ENCODE results near the gene HOXB2.

HOXB2 gene

DNA sequence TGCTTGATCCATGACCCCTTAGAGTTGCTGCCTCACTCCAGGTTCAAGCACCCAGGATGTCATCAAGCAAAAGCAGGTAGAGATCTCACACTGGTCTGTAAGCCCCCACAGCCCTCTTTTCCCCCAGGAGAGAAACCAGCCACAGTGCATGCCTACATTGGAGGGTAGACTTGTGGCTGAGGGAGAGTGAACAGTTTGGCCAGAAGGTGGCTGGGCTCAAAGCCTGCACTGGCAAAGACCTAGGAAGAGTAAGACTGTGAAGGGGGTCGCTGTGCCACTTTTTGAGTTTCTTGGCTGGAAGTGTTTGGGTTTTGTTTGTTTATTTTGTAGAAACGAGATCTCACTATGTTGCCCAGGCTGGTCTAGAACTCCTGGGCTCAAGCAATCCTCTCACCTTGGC is 42.6 kb downstream of the HOXB2 start:
- H3K79me2 ChIP-seq (ENCODE audit: insufficient read depth, low read length): no peaks in the 10 kb centered on the region
- H3K9ac ChIP-seq (ENCODE audit: low read depth, low read length, poor library complexity, severe bottlenecking): no peak overlapping the region
- H4K20me1 ChIP-seq (ENCODE audit: insufficient read depth, low read length, poor library complexity, severe bottlenecking): no peaks in the 10 kb centered on the region
- no peaks in the 10 kb centered on the region for H3K27me3 ChIP-seq (ENCODE audit: insufficient read depth, low read length, poor library complexity, severe bottlenecking)
- H3K36me3 ChIP-seq (ENCODE audit: insufficient read depth, low read length): no peaks in the 10 kb centered on the region
- H3K9me3 ChIP-seq (ENCODE audit: insufficient read depth, low read depth, low read length): no peaks in the 10 kb centered on the region
- no peak overlapping the region for H3K4me3 ChIP-seq (ENCODE audit: low read length, poor library complexity, severe bottlenecking)
- peaks cover 23% of the 10 kb centered on the region for H3K4me1 ChIP-seq (ENCODE audit: insufficient read depth, low read length, poor library complexity, severe bottlenecking)
- TF ChIP-seq EZH2phosphoT487 (IDR thresholded peaks at IDR 0.05; ENCODE audit: borderline replicate concordance): no peak
- TF ChIP-seq, protein P1, sequence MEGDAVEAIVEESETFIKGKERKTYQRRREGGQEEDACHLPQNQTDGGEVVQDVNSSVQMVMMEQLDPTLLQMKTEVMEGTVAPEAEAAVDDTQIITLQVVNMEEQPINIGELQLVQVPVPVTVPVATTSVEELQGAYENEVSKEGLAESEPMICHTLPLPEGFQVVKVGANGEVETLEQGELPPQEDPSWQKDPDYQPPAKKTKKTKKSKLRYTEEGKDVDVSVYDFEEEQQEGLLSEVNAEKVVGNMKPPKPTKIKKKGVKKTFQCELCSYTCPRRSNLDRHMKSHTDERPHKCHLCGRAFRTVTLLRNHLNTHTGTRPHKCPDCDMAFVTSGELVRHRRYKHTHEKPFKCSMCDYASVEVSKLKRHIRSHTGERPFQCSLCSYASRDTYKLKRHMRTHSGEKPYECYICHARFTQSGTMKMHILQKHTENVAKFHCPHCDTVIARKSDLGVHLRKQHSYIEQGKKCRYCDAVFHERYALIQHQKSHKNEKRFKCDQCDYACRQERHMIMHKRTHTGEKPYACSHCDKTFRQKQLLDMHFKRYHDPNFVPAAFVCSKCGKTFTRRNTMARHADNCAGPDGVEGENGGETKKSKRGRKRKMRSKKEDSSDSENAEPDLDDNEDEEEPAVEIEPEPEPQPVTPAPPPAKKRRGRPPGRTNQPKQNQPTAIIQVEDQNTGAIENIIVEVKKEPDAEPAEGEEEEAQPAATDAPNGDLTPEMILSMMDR (conservative IDR thresholded peaks at IDR 0.05; ENCODE audit: low read length): peak; percentile 39
- H3K4me2 ChIP-seq (ENCODE audit: low read depth, low read length, poor library complexity, severe bottlenecking): no peak overlapping the region
- no peaks in the 10 kb centered on the region for H3K9me2 ChIP-seq (replicated peaks; ENCODE audit: low read depth, low read length)
- no peaks in the 10 kb centered on the region for H3F3A ChIP-seq (ENCODE audit: low read depth)
- H2AFZ ChIP-seq (ENCODE audit: low read length): no peak overlapping the region

DNA sequence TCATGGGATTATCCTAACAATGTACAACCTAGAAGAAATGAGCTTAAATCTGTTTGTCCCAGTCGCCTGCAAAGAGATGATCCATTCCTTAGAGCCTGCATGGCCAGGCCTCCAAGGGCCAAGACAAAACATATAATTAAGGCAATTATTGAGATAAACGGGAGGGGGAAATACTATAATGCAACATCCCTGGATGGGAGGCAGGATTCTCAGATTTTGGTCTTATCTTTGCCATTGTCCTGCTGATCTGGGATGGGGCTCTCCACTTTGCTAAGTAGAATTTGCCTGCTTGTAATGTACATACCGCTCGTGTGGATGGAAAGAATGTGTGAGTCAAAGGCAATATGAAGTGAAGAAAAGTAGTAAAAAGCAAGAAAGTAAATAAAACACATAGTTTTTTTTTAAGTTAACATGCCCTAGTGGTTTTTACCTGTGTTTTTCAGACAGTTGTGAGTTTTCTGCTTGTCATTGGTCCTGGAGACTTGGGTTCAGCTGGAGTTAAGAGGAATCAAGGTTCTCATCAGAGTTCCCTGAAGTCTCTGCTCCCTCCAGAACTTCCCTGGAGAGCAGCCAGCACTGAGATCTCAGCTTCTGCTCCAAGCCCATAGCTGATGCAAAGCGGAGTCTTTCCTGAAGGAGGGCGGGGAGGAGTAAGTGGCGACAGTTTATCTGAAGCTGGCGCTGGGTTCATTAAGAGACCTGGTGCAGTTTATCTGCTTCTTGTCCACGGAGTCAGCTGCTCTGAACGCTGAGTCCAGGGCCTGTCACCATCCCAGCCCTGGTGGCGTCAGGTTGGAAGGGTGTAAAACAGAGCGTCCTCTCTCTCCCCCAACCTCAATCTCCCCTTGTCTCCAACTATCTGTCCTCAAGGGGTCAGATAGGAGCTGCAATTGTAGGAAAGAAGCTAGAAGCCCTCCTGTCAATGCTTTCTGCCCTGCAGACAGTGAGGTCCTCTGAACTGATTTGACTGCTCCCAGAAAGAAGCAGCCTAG is 44.2 kb downstream of the HOXB2 start:
- Histone ChIP-seq H3K4me1 (ENCODE audit: insufficient read depth, low read length, poor library complexity, severe bottlenecking) (peaks cover 12% of the 10 kb centered on the region), H3K9me3 (ENCODE audit: insufficient read depth, low read depth, low read length) (no peaks in the 10 kb centered on the region), H3K27me3 (ENCODE audit: insufficient read depth, low read length, poor library complexity, severe bottlenecking) (no peaks in the 10 kb centered on the region), H3K4me3 (ENCODE audit: low read length, poor library complexity, severe bottlenecking) (no peak overlapping the region), H2AFZ (ENCODE audit: low read length) (no peak overlapping the region), H3F3A (ENCODE audit: low read depth) (no peaks in the 10 kb centered on the region), H3K4me2 (ENCODE audit: low read depth, low read length, poor library complexity, severe bottlenecking) (no peak overlapping the region), H3K9ac (ENCODE audit: low read depth, low read length, poor library complexity, severe bottlenecking) (no peak overlapping the region), H3K9me2 (replicated peaks; ENCODE audit: low read depth, low read length) (no peaks in the 10 kb centered on the region), H3K79me2 (ENCODE audit: insufficient read depth, low read length) (no peaks in the 10 kb centered on the region), H3K36me3 (ENCODE audit: insufficient read depth, low read length) (no peaks in the 10 kb centered on the region), H4K20me1 (ENCODE audit: insufficient read depth, low read length, poor library complexity, severe bottlenecking) (no peaks in the 10 kb centered on the region)
- no peak for TF ChIP-seq EZH2phosphoT487 (IDR thresholded peaks at IDR 0.05; ENCODE audit: borderline replicate concordance)
- TF ChIP-seq, protein P1 (conservative IDR thresholded peaks at IDR 0.05; ENCODE audit: low read length): peak; percentile 50

DNA sequence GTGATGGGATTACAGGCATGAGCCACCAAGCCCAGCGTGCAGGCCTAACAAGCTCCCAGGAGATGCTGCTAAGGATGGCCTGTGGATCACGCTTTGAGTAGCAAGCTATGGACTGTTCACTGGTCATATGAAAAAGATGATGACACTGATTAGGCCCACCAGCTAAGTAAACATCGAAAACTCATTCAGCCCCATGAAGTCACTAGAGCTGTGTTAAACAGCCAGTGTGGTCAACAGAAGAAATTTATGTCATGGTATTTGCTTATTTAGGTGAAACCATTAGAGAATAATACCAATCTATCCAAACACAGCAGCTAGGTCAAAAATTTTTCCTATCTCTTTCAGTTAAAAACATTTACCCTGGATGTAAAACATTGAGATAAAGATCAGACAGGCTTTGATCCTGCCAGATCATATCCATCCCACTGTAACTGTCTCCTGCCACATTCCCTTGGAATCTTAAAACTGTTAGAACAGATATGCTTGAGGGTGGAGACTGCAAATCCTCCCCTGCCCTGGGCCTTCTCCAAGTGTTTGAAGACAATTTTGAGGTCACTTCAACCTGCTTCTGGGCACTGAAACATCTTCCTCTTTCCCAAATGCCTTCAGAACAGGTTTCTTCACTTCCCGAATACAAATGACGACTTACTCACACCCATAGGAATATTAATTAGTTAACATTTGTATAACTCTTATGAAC is 45.0 kb downstream of the HOXB2 start:
- Histone ChIP-seq H3K4me2 (ENCODE audit: low read depth, low read length, poor library complexity, severe bottlenecking) (no peak overlapping the region), H2AFZ (ENCODE audit: low read length) (no peak overlapping the region), H3F3A (ENCODE audit: low read depth) (no peaks in the 10 kb centered on the region)

More for the DNA sequence above, 45.0 kb downstream of the HOXB2 start:
- H4K20me1 ChIP-seq (ENCODE audit: insufficient read depth, low read length, poor library complexity, severe bottlenecking): no peaks in the 10 kb centered on the region
- H3K9ac ChIP-seq (ENCODE audit: low read depth, low read length, poor library complexity, severe bottlenecking): no peak overlapping the region
- no peaks in the 10 kb centered on the region for H3K9me2 ChIP-seq (replicated peaks; ENCODE audit: low read depth, low read length)
- peaks cover 4% of the 10 kb centered on the region for H3K4me1 ChIP-seq (ENCODE audit: insufficient read depth, low read length, poor library complexity, severe bottlenecking)
- no peaks in the 10 kb centered on the region for H3K27me3 ChIP-seq (ENCODE audit: insufficient read depth, low read length, poor library complexity, severe bottlenecking)
- H3K9me3 ChIP-seq (ENCODE audit: insufficient read depth, low read depth, low read length): no peaks in the 10 kb centered on the region
- H3K4me3 ChIP-seq (ENCODE audit: low read length, poor library complexity, severe bottlenecking): no peak overlapping the region
- no peaks in the 10 kb centered on the region for H3K36me3 ChIP-seq (ENCODE audit: insufficient read depth, low read length)
- H3K79me2 ChIP-seq (ENCODE audit: insufficient read depth, low read length): no peaks in the 10 kb centered on the region
- TF ChIP-seq, protein P1 (conservative IDR thresholded peaks at IDR 0.05; ENCODE audit: low read length): no peak
- TF ChIP-seq EZH2phosphoT487 (IDR thresholded peaks at IDR 0.05; ENCODE audit: borderline replicate concordance): no peak
